ENCODE measurements around the gene PCBD1. TPM values are rescaled to one million over a fixed set of nuclear protein-coding genes. Genes with fewer than 3 reads are reported as not detected.

PCBD1 gene
- polyA plus RNA-seq, 4 donors: 122 to 140 (median 133) TPM

GRCh38 chr10:70918851-70919530 is 30.6 kb upstream of the PCBD1 start:
- DNase-seq (ENCODE audit: low read depth in 4 of 4, low spot score in 3 of 4): no peak

GRCh38 chr10:70917635-70918034 is 29.3 kb upstream of the PCBD1 start:
- DNase-seq (ENCODE audit: low read depth in 4 of 4, low spot score in 3 of 4): no peak

- no peak for DNase-seq (ENCODE audit: low read depth in 4 of 4, low spot score in 3 of 4)
Observed at GRCh38 chr10:70917226-70917625, 28.9 kb upstream of the PCBD1 start.

GRCh38 chr10:70916241-70916640 is 27.9 kb upstream of the PCBD1 start:
- DNase-seq (ENCODE audit: low read depth in 4 of 4, low spot score in 3 of 4): no peak

- DNase-seq (ENCODE audit: low read depth in 4 of 4, low spot score in 3 of 4): no peak
Observed at GRCh38 chr10:70915806-70916205, 27.4 kb upstream of the PCBD1 start.

- DNase-seq (ENCODE audit: low read depth in 4 of 4, low spot score in 3 of 4): no peak
Observed at GRCh38 chr10:70915206-70915605, 26.8 kb upstream of the PCBD1 start.

GRCh38 chr10:70914316-70914864 is 26.0 kb upstream of the PCBD1 start:
- DNase-seq (ENCODE audit: low read depth in 4 of 4, low spot score in 3 of 4): no peak

GRCh38 chr10:70913893-70914240 is 25.5 kb upstream of the PCBD1 start:
- DNase-seq (ENCODE audit: low read depth in 4 of 4, low spot score in 3 of 4): no peak

GRCh38 chr10:70913191-70913892 is 25.0 kb upstream of the PCBD1 start:
- DNase-seq (ENCODE audit: low read depth in 4 of 4, low spot score in 3 of 4): no peak

- DNase-seq (ENCODE audit: low read depth in 4 of 4, low spot score in 3 of 4): no peak
Observed at GRCh38 chr10:70912556-70912955, 24.2 kb upstream of the PCBD1 start.

- DNase-seq (ENCODE audit: low read depth in 4 of 4, low spot score in 3 of 4): no peak
Observed at GRCh38 chr10:70911386-70911785, 23.0 kb upstream of the PCBD1 start.

- DNase-seq (ENCODE audit: low read depth in 4 of 4, low spot score in 3 of 4): no peak
Observed at GRCh38 chr10:70910486-70911341, 22.3 kb upstream of the PCBD1 start.

GRCh38 chr10:70909326-70909935 is 21.1 kb upstream of the PCBD1 start:
- DNase-seq (ENCODE audit: low read depth in 4 of 4, low spot score in 3 of 4): no peak

GRCh38 chr10:70908406-70909296 is 20.3 kb upstream of the PCBD1 start:
- DNase-seq (ENCODE audit: low read depth in 4 of 4, low spot score in 3 of 4): no peak

- no peak for DNase-seq (ENCODE audit: low read depth in 4 of 4, low spot score in 3 of 4)
Observed at GRCh38 chr10:70907637-70908405, 19.5 kb upstream of the PCBD1 start.

GRCh38 chr10:70906953-70907636 is 18.7 kb upstream of the PCBD1 start:
- no peak for DNase-seq (ENCODE audit: low read depth in 4 of 4, low spot score in 3 of 4)

- DNase-seq (ENCODE audit: low read depth in 4 of 4, low spot score in 3 of 4): no peak
Observed at GRCh38 chr10:70906031-70906783, 17.8 kb upstream of the PCBD1 start.

Data from right renal pelvis (tissue), 4 donors.